Stimulated activated CD4-positive, alpha-beta T cell treated with anti-CD3 and anti-CD28 coated beads, Interleukin-4, amount 100 ng/mL, for 24 hours (primary cell): ENCODE data around the gene PCAT6.
A peak's percentile ranks its signal among the peaks of the same experiment; 100 is the strongest.
"Not testable (repeated sequence)": the region's sequence is repeated elsewhere in the genome, so short reads cannot be mapped to it uniquely, and the experiment has no call there.

ENCODE experiments used
- DNase-seq: peaks from one replicate; pipeline ENCODE4 v3.0.0-alpha.2; 2020

The PCAT6 gene

DNA sequence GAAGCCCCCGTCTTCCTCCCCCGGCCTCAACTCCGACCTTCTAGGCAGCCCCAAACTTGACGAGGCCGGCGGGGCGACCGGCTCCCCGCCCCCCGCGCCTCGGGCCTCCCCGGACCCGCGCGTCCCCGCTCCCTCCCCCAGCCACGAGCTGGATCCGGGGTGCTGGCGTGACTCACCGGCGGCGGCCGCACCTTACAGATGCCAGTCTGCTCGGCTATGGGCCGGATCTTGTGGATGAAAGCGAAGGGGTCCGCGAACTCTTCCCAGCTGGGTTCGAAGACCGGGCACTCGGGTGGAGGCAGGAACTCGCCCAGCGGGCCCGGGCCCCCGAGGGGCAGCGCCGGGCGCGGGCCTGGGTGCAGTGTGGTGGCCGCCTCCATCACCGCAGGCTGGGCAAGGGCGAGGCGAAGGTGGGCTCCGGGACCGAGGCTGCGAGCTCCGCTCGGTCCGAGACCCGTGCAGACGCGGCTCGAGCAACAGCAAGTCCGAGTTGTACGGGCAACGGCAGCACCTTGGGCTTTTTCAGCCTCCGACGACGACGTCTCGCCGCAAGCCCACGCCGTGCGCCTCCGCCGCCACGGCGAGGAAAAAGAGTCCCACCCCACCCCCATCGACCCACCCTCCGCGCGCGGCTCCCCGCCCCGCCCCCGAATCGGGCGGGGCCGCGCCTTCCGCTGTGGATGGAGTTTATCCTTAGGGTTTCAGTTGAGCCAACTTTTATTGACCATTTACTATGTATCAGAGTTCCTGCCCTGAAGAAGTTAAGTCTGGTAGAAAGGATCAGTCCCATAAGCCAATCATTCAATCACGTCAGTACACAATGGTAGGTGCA lies 2.6 kb upstream of the PCAT6 start, which contains the start of gene KDM5B:
Gene KDM5B, minus strand, starts transcription at position 496 of the 832 bp plus-strand sequence. Its CDS starts 116 bp downstream, at position 380.
- peak; percentile 74 for DNase-seq

DNA sequence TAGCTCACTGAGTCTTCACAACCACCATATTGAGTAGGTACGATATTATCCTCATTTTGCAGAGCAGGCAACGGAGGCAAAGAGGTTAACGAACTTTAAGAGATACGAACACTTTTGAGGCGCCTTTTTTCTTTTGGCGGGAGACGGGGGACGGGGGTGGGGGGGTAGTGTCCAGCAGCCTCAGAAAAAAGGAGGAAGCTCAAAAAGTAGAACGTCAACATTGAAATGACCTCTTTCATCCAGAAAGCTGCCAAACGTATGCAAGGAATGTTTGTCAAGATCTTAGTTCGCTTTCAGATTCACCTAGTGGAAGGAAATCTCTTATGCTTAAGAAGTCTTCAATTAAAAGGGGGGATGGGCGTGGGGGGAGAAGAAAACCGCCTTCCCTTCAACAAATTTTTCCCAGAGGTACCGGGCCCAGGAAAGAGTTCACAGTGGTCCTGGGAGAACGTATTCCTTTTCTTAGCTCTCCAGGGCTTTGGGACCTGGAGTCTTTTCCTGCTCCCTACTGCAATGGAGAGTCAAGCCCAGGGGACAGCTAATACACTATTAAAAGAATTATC lies 1.1 kb upstream of the PCAT6 start:
- no peak for DNase-seq

DNA sequence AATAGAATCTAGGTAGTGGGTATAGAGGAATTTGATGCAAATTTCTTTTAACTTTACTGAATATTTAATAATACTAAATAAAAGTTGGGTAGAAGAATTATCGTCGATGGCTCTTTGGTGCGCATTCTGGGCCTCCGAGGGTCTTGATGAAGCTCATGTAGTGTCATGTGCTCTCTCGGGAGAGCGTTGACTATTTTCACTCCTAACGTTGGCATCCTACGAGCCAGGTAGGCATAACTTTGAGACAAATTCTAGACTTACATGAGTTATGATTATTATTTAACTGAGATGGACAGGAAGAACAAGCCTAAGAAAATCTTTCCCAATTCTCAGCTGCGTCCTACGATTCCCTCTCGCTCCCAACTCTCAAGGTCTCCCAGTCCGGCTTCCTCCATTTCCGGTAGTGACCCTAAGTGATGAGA lies 550 bp upstream of the PCAT6 start:
- DNase-seq = no peak

DNA sequence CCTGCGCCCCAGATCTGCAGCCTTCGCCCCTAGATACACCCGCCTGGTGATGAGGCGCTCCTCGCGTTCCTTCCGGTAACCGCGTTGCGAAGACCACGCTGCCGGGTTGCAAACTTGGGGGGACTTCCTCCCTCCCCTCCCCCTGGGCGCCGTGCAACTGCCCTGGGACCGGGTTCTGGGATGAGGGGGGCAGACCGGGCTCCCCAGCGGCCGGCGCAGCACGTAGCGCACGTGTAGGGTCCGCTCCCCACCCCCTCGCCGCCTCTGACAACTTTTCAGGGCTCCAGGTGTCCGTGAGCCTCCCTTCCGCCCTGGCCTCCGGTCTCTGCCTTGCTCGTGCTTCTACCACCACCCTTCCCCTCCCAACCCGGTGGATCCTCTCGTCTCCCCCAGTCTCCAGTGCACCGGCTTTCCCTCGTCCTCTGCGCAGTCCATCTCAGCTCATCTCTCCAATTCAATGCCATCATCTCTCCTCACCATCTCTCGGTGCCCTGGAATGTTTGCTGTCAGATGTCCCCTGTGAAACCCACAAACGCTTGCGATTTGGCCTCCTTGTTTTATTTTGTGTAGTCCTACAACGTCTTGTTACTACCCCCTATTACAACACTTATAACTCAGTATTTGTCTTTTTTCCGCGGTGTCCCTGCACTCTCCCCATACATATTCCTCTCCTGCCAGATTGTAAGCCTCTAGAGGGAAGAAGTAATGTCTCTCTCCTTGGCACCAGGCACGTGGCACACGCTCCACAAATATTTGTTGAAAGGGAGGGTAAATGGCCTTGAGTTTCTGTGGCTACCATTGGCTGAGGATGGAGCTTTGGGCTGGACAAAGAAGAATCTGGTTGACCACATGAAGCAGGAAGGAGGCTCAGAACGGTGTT lies 782 bp downstream of the PCAT6 start:
- DNase-seq = peak; percentile 13

DNA sequence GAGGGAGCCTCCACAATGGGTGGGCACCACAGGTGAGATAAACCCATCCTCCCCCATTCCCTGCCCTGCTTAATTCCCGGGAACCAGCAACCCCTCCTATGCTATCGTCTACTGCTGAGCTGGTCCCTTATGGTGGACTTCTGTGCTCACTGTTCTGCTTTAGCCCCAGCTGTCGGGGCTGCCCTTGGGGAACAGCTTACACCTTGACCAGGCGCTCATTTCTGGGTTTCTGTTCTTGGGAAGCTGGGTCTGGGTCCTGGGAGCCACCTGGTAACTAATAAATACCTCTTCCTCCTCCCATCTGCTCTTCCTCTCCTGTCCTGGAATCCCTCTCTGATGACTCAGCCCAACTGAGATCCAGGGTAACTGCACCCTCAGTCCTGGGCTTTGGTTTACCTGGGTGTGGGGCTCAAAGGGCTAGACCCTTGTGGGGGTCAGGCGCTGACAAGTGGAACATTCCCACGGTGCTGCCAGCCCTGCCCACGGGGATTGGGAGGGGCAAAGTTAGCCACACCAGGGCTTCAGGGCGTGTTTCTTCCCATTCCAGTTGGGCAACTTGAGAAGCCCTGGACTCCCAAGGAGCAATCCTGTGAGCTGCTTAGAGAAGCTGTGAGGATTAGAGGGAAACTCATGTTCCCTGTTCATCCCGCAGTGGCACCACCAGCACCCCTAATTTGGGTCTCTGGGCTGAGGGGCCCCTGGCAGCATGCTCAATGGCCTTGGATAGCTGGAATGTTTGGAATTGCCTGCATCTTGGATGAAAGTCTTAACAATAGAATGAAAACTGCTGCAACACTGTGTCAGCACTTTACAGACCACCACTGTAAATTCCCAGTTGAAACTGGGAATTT lies 1.6 kb downstream of the PCAT6 start:
- no peak for DNase-seq

DNA sequence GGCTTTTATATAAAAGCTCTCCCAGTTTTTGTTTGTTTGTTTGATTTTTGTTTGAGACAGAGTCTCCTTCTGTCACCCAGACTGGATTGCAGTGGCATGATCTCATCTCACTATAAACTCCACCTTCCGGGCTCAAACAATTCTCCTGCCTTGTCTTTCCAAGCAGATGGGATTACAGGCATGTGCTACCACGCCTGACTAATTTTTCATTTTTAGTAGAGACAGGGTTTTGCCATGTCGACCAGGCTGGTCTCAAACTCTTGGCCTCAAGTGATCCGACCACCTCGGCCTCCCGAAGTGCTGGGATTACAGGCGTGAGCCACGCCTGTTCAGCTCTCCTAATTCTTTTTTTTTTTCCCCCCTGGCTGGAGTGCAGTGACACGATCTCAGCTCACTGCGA lies 4.4 kb downstream of the PCAT6 start:
- no peak for DNase-seq

DNA sequence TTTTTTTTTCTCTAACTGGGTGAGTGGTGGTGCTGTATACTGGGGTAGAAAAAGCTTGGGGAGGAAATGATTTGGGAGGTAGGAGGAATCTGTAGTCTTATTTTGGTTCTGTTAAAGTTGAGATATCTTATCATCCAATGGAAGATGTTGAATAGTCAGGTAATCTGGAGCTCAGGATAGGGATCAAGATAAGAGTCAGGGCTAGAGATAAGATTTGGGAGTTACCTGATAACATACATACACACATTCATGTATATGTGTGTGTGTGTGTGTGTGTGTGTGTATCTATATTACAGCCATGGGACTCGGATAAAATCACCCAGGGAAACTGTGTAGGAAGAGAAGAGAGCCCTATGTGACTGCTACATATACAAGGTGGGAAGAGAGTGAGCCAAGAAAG lies 8.1 kb downstream of the PCAT6 start:
- DNase-seq = no peak

DNA sequence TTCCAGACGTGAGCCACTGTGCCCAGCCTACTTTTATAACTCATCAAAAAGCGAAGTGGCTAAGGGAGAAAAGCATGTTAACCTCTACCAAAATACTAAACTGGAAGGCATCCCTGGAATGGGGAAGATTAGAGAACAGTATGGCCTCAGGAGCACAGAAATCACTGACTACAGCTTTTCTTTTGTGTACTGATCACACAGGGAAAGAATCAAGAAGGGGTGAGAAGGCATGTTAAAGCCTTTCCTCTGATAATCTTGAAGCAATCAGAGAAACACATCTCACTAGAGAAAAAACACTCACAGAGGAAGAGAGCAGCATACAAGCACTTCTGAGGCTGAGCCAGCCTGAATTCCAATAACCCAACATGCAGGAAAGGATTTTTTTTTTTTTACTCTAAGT lies 10.7 kb downstream of the PCAT6 start:
- no peak for DNase-seq

DNA sequence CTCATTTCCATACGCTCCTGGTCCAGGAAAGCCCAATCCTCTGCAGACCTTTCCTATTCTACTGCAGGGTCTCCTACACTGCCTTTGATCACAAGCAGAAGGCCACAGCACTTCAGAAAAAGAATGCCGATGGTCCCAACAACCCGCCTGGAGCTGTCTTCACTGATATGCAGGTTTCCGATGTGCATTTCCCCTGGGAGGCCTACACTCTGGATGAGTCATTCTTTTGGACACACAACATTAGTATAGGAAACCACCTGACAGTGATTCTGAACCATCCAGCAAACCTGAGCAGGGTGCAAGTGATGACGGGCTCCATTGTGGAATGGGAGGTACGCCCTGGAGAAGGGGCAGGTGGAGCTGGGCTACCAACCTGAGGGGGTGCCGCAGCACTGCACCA lies 15.0 kb downstream of the PCAT6 start:
- DNase-seq = no peak

DNA sequence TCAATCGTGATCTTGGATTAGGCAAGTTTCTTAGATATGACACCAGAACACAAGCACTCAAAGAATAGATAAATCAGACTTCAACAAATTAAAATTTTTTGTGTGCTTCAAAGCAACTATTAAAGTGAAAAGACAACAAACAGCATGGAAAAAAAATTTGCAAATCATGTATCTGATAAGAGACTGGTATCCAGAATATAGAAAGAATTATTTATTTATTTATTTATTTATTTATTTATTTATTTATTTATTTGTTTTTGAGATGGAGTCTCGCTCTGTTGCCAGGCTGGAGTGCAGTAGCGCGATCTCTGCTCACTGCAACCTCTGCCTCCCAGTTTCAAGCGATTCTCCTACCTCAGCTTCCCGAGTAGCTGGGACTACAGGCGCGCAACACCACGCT lies 18.5 kb downstream of the PCAT6 start:
- not testable (repeated sequence) for DNase-seq

DNA sequence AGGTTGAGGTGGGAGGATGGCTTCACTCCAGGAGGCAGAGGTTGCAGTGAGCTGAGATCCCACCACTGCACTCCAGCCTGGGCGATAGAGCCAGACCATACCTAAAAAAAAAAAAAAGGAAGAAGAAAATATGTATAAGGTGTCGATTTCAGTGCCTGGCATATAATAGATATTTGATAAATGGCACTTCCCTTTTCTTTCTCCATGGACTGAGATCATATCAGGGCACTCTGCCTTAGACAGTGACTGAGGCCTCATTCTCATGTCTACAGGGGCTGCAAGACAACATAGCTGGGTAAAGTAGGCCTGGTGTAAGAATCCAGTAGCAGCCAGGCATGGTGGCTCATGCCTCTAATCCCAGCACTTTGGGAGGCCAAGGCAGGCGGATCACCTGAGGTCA lies 21.2 kb downstream of the PCAT6 start:
- DNase-seq = no peak

DNA sequence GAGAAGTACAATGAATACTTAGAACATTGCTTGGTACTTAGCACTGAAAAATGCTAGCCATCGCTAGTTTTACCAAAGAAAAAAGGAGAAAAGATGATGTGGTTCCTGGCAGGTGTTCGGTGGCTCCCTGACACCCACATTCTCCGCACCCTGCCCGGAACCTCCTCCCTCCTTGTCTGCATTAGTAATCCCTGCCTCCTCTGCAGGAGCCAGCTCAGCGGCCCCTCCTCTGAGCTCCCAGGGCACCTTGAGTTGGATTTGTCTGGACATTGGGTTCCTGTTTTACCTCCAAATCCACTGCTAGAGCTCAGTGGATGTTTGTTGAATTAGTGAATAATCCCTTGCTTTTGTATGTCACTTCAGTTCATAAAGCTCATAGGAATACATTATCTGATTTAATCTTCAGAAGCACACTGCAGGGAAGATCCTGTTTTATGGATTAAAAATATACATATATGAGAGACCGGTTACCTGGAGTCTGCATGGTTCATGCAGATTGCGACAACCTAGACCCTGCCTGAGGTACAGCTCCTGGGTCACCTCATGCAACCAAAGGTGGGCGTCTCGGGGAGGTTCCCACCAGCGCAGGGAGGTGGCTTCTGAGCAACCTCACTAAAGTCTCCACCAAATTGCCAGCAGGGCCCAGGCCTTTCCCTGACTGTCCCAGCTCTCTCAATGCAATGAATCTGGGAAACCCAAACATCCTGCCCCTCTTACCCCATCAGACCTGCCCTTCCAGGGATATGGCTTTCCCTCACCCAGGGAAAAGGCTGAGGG lies 24.2 kb downstream of the PCAT6 start:
- peak; percentile 24 for DNase-seq

DNA sequence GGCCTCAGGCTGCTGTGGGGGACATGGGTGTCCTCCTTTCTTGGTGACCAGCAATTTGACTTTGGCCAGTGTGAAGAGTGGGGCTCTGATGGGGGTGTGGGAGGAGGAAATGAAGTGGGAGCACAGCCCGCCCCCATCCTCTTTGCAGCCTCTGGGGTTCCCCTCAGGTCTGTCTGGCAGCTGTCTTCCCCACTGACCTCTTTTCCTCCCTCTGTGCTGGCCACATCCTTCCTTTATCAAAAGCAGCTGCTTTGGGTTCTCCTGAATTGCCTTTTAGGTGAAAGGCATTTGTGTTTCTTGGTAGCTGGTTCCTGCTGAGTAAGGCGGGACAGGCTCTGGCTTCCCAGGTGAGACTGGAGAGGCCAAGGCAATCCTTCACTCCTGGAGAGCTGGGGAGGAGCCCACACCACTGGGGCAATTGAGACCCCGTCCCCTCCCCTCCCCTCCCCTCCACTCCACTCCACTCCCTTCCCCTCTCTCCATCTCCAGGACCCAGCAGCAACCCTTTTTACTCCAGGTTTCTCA lies 24.9 kb downstream of the PCAT6 start:
- DNase-seq = peak; percentile 8

DNA sequence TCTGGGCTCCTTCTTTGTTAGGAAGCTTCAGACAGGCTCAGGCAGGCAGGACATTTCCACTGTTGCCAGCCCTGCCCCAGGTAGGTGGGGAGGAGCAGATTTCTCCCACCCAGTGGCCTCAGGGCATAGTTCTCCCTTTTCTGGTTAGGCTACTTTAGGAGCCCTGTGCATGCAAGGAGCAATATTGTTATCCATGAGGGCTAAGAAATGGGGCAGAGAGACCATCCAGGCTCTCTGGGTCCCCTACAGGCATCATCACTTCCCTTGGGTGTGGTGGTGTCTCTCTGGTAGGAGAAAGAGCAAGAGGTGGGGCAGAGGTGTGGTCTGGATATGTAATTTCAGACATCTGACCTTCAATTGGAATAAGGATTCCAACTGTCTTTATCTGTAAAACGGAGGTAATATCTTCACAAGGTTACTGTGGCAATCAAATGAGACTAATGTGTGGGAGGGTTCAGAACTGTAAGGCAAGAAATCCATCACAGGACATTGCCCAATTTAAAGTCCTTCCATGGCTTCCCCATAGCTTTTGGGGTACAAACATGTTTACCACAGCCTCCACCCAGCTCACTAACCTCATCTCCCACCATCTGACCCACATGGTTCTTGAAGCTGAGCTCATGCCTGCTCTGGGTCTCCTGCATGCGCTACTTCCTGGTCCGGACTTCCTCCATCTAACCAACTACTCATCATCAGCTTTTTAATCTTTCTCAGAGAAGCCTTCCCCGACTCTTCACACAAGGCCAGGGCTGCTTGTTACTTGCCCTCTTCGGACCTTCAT lies 26.1 kb downstream of the PCAT6 start:
- DNase-seq = no peak

DNA sequence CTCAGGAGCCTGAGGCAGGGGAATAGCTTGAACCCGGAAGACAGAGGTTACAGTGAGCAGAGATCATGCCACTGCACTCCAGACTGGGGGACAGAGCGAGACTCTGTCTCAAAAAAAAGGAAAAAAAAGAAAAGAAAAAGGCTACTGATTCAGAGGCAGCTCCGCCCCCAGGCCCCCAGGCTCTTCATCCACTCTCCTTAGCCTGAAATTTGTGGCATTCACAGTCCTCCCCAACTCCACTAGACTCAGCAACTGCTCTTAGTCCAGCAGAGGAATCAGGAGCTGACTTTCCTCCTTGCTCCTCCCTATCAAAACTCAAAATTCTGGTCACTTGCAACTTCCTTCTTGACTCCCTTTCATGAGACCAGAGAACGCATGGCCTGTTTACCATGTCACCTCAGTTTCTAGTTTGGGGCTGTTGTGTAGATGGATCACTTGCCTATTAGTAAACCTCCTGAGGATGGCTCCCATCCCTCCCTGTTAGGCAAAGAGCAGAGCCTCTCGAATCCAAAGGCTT lies 27.1 kb downstream of the PCAT6 start:
- DNase-seq = no peak

DNA sequence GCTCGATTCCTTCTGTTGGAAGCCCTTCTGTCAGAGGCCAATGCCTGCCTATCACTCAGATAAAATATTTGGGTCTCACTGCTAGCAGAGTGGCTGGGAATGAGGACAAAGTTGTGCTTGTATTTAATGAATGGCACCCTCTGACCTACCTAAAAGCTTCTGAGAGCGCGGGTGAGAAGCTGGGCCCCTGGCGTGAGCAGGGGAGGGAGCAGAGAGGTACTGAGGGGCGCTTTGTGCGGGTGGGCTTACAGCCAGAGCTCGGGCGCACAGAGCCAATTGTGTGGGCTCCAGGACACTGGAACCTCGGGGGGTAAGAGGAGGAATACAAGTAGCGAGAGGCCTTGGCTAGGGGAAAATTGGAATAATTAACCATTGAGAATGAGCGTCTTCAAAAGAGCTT lies 32.3 kb downstream of the PCAT6 start:
- DNase-seq = no peak

DNA sequence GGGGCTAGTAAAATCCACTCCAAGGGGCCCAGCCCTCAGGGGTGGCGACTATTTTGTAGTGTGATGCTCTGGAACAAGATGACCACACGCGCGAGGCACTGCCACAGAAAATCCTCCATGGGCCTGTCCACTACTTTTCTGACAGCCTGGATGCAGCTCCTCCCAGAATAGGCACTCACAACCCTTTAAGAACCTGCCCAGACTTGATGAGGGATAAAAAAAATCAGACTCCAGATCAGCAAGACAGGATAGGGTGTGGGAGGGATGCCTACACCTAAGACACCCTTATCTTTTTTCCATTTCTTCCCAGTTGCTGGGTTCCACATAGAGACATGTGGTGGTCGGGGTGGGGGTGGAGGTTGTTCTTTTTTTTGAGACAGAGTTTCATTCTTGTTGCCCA lies 33.5 kb downstream of the PCAT6 start:
- no peak for DNase-seq

DNA sequence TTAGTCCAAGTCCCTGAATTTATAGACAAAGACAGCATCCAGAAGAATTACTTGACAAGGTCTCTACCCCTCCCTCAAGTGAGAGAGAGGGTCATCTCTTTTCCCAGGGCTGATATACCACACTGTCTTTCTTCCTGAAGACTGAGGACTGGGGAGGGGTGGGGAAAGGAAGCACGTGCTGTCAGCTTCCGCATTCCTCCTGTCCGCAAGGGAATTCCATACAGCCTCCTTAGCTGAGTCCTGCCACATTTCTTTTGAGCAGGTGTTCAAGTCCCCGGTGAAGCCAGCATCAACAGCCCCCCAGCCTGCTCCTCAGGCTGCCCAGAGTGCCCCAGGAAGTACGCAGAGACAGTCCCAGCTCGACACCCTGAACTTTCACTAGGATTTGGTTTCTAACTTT lies 34.2 kb downstream of the PCAT6 start:
- no peak for DNase-seq

DNA sequence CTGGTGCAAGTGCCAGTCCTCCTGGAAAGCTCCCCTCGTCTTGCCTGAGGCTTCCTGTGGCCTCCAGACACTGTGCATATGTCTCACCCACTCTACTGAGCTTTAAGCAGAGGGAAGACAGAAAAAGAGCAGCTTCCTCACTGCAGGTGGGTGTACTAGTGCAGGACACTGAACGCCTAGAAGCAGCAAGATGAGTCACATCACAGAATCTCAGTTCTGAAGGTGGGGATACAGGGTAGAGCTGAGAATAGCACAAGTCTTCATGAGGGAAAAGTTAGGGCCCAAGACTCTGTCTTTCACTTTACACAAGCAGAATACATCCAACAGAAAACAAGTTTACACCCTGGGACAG lies 37.4 kb downstream of the PCAT6 start:
- DNase-seq = no peak

DNA sequence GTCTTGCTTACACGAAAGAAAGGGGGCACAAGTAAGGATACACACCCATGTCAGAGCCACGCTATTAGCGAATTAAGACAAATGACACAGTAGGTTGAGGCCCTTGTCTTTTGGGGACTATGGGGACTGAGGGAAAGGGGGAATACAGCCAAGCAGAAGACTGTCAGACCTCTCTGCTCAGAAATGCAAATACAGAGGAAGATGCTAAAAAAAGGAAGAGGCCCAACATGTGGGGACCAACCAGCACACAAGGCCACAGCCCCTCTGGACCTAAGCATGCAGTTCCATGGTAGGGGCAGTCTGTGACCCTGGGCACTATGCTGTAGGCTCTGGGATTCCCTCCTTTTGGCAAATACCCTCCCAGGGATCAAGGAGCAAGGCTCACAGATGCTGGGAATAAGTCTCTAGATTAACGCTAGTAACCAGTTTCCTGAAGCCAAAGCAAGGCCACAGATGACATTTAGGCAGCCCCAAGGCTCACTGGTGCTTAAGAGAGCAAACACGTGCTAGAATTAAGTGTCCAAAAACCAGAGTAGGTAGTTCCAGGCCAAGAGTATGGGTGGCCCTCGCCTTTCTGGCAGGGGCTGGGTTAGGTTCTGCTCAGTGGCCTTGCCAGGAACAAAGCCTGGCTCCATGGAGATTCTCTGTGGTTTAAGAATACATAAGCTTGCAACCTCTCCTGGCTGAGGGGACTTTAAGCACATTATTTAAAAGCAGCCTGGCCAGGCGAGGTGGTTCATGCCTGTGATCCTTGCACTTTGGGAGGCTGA lies 40.0 kb downstream of the PCAT6 start:
- DNase-seq = no peak
